ENCODE data around the gene GCNT4. TPM values are rescaled to one million over a fixed set of nuclear protein-coding genes. Genes with fewer than 3 reads are reported as not detected.

The GCNT4 gene
- total and polyA plus RNA-seq, 7 donors: 0.69 to 3.2 (median 1.8) TPM

GRCh38 chr5:75053054-75053303 lies 621 bp upstream of the GCNT4 start:
- intact Hi-C loops (cut with DNase I): loop anchor here (2.0 to 10.0 kb wide), 4 partner anchors 184 to 622 kb away; partner anchors contain the start of genes ANKRD31, HEXB and HMGCR
- Histone ChIP-seq H3K27me3 (no peaks in the 10 kb centered on the region), H3K4me3 (peak overlapping the region; percentile 53 to 92 (median 88)), H3K27ac (peak overlapping the region; percentile 94 to 96 (median 94)), H3K9me3 (no peaks in the 10 kb centered on the region), H3K4me1 (peaks cover 0 to 57% (median 31%) of the 10 kb centered on the region in 4 donors), H3K36me3 (no peaks in the 10 kb centered on the region)
- TF ChIP-seq POLR2A (IDR thresholded peaks at IDR 0.05) (no peak), POLR2AphosphoS5 (IDR thresholded peaks at IDR 0.05) (no peak), EP300 (IDR thresholded peaks at IDR 0.05) (no peak)
- TF ChIP-seq, protein P1, sequence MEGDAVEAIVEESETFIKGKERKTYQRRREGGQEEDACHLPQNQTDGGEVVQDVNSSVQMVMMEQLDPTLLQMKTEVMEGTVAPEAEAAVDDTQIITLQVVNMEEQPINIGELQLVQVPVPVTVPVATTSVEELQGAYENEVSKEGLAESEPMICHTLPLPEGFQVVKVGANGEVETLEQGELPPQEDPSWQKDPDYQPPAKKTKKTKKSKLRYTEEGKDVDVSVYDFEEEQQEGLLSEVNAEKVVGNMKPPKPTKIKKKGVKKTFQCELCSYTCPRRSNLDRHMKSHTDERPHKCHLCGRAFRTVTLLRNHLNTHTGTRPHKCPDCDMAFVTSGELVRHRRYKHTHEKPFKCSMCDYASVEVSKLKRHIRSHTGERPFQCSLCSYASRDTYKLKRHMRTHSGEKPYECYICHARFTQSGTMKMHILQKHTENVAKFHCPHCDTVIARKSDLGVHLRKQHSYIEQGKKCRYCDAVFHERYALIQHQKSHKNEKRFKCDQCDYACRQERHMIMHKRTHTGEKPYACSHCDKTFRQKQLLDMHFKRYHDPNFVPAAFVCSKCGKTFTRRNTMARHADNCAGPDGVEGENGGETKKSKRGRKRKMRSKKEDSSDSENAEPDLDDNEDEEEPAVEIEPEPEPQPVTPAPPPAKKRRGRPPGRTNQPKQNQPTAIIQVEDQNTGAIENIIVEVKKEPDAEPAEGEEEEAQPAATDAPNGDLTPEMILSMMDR (IDR thresholded peaks at IDR 0.05): no peak
- WGBS, 2 donors: 0% methylated on average over 40 of the region's 40 CpGs
- no peak for DNase-seq

DNA sequence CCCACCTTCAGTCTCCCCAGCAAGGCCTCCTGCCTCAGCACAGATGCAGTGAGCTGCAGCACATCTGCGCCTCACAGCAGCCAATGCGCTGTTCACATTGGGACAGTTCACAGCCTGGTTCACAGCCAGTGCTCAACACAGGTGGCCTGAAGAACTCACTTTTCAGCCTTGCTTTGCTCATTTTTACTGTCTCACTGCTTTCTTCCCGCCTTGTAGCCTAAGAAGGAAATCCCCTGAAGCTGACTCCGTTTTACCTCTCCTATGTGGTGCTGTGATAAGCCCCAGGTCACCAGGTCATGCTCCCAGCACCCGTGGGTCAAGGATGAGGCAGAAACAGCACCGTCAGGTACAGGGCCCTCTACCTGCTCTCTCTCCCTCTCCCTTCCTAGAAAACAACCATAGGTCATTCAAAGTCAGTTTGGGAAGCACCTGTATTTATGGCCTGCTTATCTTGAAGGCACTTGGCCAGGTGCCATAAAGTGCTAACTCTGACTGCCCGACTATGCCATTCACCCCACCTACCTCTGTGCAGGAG lies 1.1 kb downstream of the GCNT4 start:
- TF ChIP-seq POLR2A (IDR thresholded peaks at IDR 0.05) (no peak), POLR2AphosphoS5 (IDR thresholded peaks at IDR 0.05) (no peak)
- intact Hi-C loops (cut with DNase I): loop anchor here (10.0 kb wide), 2 partner anchors 366 to 624 kb away; partner anchors contain the start of gene HEXB
- DNase-seq: no peak
- H3K4me1 ChIP-seq: peaks cover 0 to 57% (median 33%) of the 10 kb centered on the region in 4 donors
- H3K9me3 ChIP-seq: no peaks in the 10 kb centered on the region
- H3K4me3 ChIP-seq: peak overlapping the region in 2 of 4 donors; percentile 91 to 92
- H3K27me3 ChIP-seq: no peaks in the 10 kb centered on the region
- peaks cover 0 to 7% (median 0%) of the 10 kb centered on the region in 4 donors for H3K36me3 ChIP-seq
- 29 to 51% methylated on average over 7 of the region's 7 CpGs for WGBS, 2 donors
- H3K27ac ChIP-seq: peak overlapping the region in 3 of 4 donors; percentile 5 to 96 (median 94)

DNA sequence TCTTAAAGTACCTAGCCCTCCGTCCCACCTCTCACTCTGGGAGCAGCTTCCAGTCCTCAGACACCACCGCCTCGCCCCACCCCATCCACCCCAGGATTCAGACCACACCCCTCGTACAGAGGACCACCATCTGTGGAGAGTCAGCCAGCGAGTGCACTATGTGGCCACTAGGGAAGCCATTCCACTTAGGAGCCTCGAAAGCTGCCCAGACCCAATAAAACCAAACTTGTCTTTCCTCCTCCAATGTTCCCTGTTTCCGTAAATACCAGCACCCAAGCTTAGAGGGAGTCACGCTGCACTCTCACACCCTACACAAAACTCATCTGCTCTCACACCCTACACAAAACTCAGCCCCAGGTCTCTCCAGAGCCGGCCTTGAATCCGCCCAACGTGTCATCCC lies 1.9 kb downstream of the GCNT4 start:
- TF ChIP-seq EP300 (IDR thresholded peaks at IDR 0.05) (no peak), POLR2A (IDR thresholded peaks at IDR 0.05) (no peak)
- TF ChIP-seq, protein P1 (IDR thresholded peaks at IDR 0.05): peak in 1 of 4 experiments; percentile 8
- DNase-seq: no peak
- Histone ChIP-seq H3K27ac (peak overlapping the region in 2 of 4 donors; percentile 29 to 96), H3K4me1 (peaks cover 0 to 51% (median 33%) of the 10 kb centered on the region in 4 donors), H3K36me3 (peaks cover 0 to 16% (median 0%) of the 10 kb centered on the region in 4 donors), H3K27me3 (no peaks in the 10 kb centered on the region), H3K9me3 (no peaks in the 10 kb centered on the region), H3K4me3 (no peak overlapping the region)
- WGBS, 2 donors: 83 to 87% methylated on average over 11 of the region's 11 CpGs
- intact Hi-C loops (cut with DNase I): loop anchor here (10.0 kb wide), 2 partner anchors 366 to 624 kb away; partner anchors contain the start of gene HEXB

DNA sequence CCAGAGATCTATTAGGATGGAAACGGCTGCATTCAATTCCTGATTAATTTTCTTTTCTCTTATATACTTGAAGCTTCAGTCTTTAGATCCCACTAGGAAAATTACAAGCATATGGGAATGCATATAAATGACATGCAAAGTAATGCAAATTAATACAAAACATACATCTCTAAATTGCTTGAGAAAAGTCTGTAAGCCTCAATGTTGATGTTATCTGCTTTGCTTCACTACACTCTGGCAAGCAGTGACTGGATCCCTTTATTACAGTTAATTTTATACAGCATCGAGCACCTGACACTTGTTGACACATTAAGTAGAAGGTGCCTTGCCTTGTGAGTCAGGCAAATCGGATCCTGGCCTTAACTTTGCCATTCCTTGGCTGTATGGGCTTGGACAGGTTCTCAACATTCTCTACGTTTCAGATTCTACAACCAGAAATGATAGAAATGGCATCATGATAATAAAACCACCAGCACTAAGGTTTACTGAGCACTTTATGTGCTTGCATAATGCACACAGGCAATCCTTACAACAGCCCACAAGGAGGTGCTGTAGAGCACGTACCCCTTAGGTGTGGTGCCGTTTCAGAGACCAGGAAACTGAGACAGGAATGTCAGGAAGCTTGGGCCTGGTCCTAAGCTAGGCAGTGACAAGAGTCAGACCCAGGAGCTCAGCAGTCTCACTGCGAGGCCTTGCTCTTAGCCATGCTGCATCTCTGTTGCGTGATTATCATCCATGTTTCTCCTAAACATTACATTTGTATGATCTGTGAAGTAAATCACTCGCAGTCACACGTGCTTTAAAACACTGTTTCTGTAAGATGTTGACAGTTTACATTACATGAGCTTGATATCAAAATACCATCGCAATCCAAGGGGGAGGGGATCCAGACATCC lies 2.7 kb downstream of the GCNT4 start:
- H3K36me3 ChIP-seq: peaks cover 0 to 17% (median 0%) of the 10 kb centered on the region in 4 donors
- H3K4me3 ChIP-seq: no peak overlapping the region
- H3K27ac ChIP-seq: peak overlapping the region in 3 of 4 donors; percentile 29 to 96 (median 37)
- WGBS, 2 donors: 47 to 59% methylated on average over 11 of the region's 11 CpGs
- intact Hi-C loops (cut with DNase I): loop anchor here (10.0 kb wide), 2 partner anchors 365 to 625 kb away; partner anchors contain the start of gene HEXB
- peaks cover 0 to 48% (median 31%) of the 10 kb centered on the region in 4 donors for H3K4me1 ChIP-seq
- no peak for TF ChIP-seq POLR2A (IDR thresholded peaks at IDR 0.05)
- TF ChIP-seq, protein P1 (IDR thresholded peaks at IDR 0.05): peak; percentile 21 to 70 (median 53)
- H3K9me3 ChIP-seq: no peaks in the 10 kb centered on the region
- no peaks in the 10 kb centered on the region for H3K27me3 ChIP-seq
- no peak for DNase-seq

DNA sequence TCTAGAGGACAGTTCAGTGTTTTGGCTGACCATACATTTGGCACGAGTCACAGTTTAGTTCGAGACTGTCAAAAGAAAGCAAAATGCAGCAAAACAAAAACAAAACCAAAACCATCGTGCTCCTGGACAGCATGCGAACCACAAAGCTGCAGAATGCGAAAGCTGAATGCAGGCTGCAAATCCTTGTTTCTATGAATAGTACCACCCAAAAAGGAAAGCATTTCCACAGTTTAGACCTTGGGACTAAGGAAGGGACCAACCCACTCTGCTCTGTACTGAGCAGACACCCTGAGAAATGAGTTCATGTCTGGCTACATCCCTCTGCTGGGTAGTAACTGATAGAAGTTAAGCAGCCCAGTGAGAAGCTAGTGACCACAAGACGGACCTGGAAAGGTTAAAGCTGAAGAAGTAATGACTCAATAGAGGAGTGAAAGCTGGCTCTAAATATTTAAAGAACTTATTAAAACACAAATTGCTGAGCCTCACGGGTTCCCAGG lies 3.9 kb downstream of the GCNT4 start:
- TF ChIP-seq EP300 (IDR thresholded peaks at IDR 0.05) (no peak), POLR2AphosphoS5 (IDR thresholded peaks at IDR 0.05) (no peak), POLR2A (IDR thresholded peaks at IDR 0.05) (no peak)
- TF ChIP-seq, protein P1 (IDR thresholded peaks at IDR 0.05): no peak
- no peak for DNase-seq
- H3K36me3 ChIP-seq: peaks cover 0 to 24% (median under 1%) of the 10 kb centered on the region in 4 donors
- no peaks in the 10 kb centered on the region for H3K9me3 ChIP-seq
- H3K4me1 ChIP-seq: peaks cover 0 to 42% (median 28%) of the 10 kb centered on the region in 4 donors
- peak overlapping the region in 2 of 4 donors; percentile 13 for H3K4me3 ChIP-seq
- peak overlapping the region; percentile 31 to 96 (median 44) for H3K27ac ChIP-seq
- 68 to 79% methylated on average over 7 of the region's 7 CpGs for WGBS, 2 donors
- no peaks in the 10 kb centered on the region for H3K27me3 ChIP-seq
- intact Hi-C loops (cut with DNase I): no loop called here

Measured in sigmoid colon (tissue), 7 donors.